SW 1271 (cell line): ENCODE measurements around the gene OR2G6.
"Not testable (repeated sequence)": the region's sequence is repeated elsewhere in the genome, so short reads cannot be mapped to it uniquely, and the experiment has no call there.

Experiments used
- DNase-seq, 2 experiments: peaks; one replicate each; lab custom pipeline; 2025; lab: John Stamatoyannopoulos, UW

OR2G6 gene

DNA sequence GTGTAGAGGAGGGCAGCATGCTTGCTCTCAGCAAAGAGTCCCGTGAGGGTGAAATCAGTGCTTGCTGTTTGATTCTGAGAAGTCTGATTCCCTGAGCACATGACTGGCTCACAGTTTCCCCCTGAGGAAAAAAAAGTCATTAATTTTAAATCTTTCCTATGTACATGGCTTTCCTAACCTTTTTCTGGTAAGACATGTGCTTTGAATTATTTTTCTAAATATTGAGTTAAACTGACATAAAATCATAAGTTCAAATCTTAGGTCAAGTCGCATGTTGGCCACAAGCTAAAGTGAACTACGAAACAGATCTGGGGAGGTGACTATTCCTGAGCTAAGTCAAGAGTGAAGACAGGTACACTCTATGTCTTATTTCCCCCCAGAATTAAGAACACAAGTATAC is 66.8 kb downstream of the OR2G6 start, which contains the start of gene OR2T34:
Gene OR2T34 (minus strand): TSS at position 101 of the 400 bp plus-strand sequence. CDS start 0 bp downstream, at position 101.
- not testable (repeated sequence) for DNase-seq

GRCh38 chr1:248576260-248576980 is 68.5 kb downstream of the OR2G6 start:
- DNase-seq: no peak
